Raji (cell line): ENCODE data around the gene CEND1.

ENCODE experiments used
- POLR2A ChIP-seq: IDR thresholded peaks from 2 replicates; pipeline ENCODE4 v1.6.1; 2011; ENCODE audit warnings: low read depth, low read length, control low read depth; ENCODE audit not compliant: insufficient read depth

The CEND1 gene

DNA sequence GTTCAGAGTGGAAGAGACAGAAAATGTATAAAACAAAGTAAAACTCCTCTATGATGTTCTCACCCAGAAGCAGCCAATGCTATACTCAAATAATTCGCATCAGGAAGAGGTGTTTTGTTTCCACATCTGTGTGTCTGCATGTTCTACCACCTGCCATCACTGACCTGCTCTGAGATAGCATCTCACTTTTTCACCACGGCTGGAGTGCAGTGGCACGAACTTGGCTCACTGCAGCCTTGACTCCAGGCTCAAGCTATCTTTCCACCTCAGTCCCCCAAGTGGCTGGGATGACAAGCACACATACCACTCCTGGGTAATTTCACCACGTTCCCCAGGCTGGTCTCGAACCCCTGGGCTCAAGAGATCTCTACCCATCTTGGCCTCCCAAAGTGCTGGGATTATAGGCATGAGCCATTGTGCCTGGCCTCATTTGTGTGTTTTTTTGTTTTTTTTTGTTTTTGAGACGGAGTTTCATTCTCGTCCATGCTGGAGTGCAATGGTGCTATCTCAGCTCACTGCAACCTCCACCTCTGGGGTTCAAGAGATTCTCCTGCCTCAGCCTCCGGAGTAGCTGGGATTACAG lies 28.3 kb downstream of the CEND1 start:
- no peak for TF ChIP-seq POLR2A

GRCh38 chr11:760236-760635 lies 29.7 kb downstream of the CEND1 start:
- no peak for TF ChIP-seq POLR2A

DNA sequence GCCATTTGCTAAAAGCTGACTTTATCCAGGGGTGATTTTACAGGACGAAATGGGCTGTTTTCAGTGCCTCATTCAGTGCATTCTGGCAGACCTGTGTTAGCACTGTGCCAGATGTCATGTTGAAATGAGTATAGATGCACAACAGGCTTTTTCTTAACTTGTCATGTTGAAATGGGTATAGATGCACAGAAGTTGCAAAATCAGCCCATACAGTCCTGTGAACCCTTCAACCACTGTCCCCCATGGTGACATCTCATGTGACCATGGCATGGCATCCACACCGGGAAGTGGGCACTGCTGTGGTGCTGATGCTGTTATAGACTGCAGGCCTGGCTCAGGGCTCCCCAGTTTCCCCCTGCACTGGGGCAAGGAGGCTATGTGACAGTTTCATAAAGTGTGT lies 40.2 kb downstream of the CEND1 start:
- TF ChIP-seq POLR2A: no peak

DNA sequence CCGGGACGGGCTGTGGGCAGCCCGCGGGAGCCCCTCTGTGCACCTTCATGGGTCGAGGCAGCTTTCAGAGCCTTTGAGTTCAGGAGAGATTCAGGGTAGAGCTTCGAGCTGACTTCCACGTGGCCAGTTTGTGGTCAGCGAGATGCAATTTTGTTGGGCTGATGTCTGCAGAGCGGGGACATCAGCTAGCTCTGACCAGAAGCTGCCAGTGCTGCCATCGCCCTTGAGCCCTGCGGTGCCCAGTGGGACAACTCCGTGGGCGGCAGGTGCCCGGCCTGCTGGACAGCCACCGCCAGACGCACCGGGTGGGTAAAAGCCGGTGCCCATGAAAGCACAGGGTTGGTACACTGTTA lies 41.9 kb downstream of the CEND1 start:
- 0 out of 2 replicates have a peak, but pooled peaks have one; percentile 26 for TF ChIP-seq POLR2A

GRCh38 chr11:747158-748006 lies 42.5 kb downstream of the CEND1 start, which contains the start of gene TALDO1:
TALDO1 (plus strand) TSS chr11:747464; CDS start chr11:747482, 18 bp downstream.
- TF ChIP-seq POLR2A: peak; percentile 78

- no peak for TF ChIP-seq POLR2A
These were observed 43.4 kb downstream of the CEND1 start for GRCh38 chr11:746289-747157.

GRCh38 chr11:745428-745827 lies 44.5 kb downstream of the CEND1 start:
- TF ChIP-seq POLR2A: no peak

DNA sequence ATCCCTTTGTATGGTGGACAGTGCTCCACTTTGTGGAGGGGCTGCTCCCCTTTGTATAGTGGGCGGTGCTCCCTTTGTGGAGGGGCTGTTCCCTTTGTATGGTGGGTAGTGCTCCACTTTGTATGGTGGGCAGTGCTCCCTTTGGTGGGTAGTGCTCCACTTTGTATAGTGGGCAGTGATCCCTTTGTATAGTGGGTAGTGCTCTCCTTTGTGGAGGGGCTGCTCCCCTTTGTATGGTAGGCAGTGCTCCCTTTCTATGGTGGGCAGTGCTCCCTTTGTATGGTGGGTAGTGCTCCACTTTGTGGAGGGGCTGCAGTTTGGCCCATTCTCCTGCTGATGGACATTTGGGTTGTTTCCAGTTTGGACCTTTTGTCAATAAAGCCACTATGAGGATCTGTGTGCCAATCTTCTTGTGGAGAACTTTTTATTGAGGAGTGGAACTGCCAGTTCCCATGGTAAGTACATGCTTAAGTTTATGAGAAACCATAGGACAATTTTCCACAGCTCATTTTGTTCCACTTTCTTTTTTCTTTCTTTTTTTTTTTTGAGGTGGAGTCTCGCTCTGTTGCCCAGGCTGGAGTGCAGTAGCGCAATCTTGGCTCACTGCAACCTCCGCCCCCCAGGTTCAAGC lies 47.2 kb downstream of the CEND1 start:
- no peak for TF ChIP-seq POLR2A

DNA sequence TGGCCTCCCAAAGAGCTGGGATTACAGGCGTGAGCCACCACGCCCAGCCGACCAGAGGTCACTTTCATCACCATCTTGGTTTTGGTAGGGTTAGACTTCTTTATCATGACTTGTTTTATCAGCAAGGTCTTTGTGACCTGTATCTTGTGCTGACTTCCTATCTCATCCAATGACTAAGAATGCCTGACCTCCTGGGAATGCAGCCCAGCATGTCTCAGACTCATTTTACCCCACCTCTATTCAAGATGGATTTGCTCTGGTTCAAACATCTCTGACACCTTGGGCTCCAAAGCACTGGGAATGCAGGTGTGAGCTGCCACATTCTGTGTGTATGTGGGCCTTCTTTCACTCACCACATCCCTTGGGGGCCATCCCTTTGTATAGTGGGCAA lies 47.7 kb downstream of the CEND1 start:
- TF ChIP-seq POLR2A: no peak

DNA sequence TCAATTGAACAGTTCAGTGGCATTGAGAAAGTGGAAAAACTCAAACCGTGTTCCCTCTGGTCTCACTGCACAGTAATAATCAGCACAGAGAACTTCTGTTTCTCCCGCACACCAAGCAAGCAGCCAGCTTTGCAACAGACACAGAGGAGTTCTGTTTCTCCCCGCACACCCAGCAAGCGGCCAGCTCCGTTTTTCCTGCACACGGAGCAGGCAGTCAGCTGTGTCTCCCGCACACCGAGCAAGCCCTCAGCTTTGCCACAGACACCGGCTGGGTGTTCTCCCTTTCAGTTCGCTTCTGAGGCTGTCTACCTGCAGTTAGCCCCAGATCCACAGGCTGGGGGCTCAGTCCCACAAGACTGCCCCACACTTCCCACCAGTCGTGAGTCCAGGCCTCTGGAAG lies 52.5 kb downstream of the CEND1 start:
- no peak for TF ChIP-seq POLR2A
